Esophagus squamous epithelium (tissue), 4 donors: ENCODE results near the gene GGT5.
"Not testable (repeated sequence)": the region's sequence is repeated elsewhere in the genome, so short reads cannot be mapped to it uniquely, and the experiment has no call there.

Experiments
- CTCF ChIP-seq, 6 experiments: fragments of 450-650 bp in 4 of 6; fragments of 200-600 bp in 2 of 6; sonication (generic) in 2 of 6; IDR thresholded peaks; one replicate each; pipeline ENCODE4 v1.5.1; 2016 to 2019; ENCODE audit warnings: antibody characterized with exemption in 6 of 6, mild to moderate bottlenecking in 4 of 6, moderate library complexity in 4 of 6
- POLR2A ChIP-seq, 4 donors: fragments of 450-650 bp; IDR thresholded peaks; one replicate each; pipeline ENCODE4 v1.6.1; 2017; ENCODE audit warnings: antibody characterized with exemption in 4 of 4, mild to moderate bottlenecking in 4 of 4, moderate library complexity in 3 of 4

- TF ChIP-seq CTCF, POLR2A (IDR thresholded peaks at IDR 0.05): not testable (repeated sequence)
These were observed 42.3 kb upstream of the GGT5 start for GRCh38 chr22:24287212-24287611.
